Measurements from ENCODE around the gene SAMD8.
"Not testable (repeated sequence)": the region's sequence is repeated elsewhere in the genome, so short reads cannot be mapped to it uniquely, and the experiment has no call there.

The SAMD8 gene

DNA sequence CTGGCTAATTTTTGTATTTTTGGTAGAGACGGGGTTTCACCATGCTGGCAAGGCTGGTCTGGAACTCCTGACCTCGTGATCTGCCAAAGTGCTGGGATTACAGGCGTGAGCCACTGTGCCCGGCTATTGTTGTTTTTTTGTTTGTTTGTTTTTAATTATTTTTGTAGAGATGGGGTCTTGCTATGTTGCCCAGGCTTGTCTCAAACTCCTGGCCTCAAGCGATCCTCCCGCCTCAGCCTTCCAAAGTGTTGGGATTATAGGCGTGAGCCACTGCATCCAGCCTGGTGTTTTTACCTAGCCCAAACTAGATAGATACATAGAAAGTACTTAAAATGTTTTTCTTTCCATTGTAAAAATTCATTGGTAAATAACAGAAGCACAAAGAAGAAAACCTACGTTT lies 110.0 kb downstream of the SAMD8 start:
- not testable (repeated sequence) for H2BK12ac ChIP-seq (ENCODE audit: low read length in 2 of 2); H4K8ac ChIP-seq (ENCODE audit: low read length); H3K27me3 ChIP-seq (ENCODE audit: control insufficient read depth in 1 of 2, insufficient read depth in 1 of 2, low read length in 2 of 2); H3K27ac ChIP-seq (ENCODE audit: low read length, poor library complexity, severe bottlenecking); H2BK5ac ChIP-seq (ENCODE audit: low read depth, low read length, poor library complexity, severe bottlenecking); H3K9ac ChIP-seq (ENCODE audit: low read length); H3K4ac ChIP-seq (ENCODE audit: low read depth in 1 of 2, low read length in 2 of 2); H3K4me3 ChIP-seq (ENCODE audit: insufficient read depth in 1 of 2, low read depth in 1 of 2, low read length in 2 of 2); H3K4me2 ChIP-seq (ENCODE audit: low read length, poor library complexity, severe bottlenecking); H3K23ac ChIP-seq (ENCODE audit: low read length in 2 of 2); H2AFZ ChIP-seq (ENCODE audit: low read depth, low read length); H3K9me3 ChIP-seq (ENCODE audit: control insufficient read depth, low read length); H2AK5ac ChIP-seq (ENCODE audit: low read length, severe bottlenecking); H3K79me1 ChIP-seq (replicated peaks; ENCODE audit: low read length, poor library complexity, severe bottlenecking); H2BK120ac ChIP-seq (ENCODE audit: low read depth, low read length); H3K18ac ChIP-seq (ENCODE audit: low read depth in 1 of 2, low read length in 2 of 2); DNase-seq; H3K4me1 ChIP-seq (ENCODE audit: control insufficient read depth, insufficient read depth, low read depth, low read length); H2BK15ac ChIP-seq (ENCODE audit: low read depth, poor library complexity, severe bottlenecking); H4K91ac ChIP-seq (ENCODE audit: low read length); H3K14ac ChIP-seq (ENCODE audit: low read length in 2 of 2)
- peaks cover 40 to 87% of the 10 kb centered on the region in 2 experiments for H3K36me3 ChIP-seq (ENCODE audit: control insufficient read depth in 1 of 2, insufficient read depth in 2 of 2, low read depth in 1 of 2, low read length in 2 of 2)
- 100% methylated on average over 5 of the region's 8 CpGs for WGBS

DNA sequence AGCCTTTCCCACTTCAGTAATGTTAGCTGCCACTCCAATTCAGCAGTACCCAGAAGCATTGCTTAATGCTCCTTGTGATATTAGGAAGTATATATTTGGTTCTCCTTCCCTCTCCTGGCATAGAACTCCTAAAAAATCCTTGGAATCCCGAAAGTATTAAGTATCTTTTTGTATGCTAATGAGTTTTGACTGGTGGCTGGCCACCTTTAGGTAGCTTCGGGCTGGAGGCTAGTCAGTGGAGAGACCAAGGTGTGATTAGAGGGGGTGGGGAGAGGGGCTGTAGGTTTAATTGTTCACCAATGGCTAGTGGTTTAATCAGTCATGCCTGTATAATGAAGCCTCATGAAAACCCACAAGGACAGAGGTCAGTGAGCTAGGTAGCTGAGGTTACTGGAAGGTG lies 112.1 kb downstream of the SAMD8 start:
- Histone ChIP-seq H3K9ac (ENCODE audit: low read length) (peak overlapping the region; percentile 82), H3K27me3 (ENCODE audit: control insufficient read depth in 1 of 2, insufficient read depth in 1 of 2, low read length in 2 of 2) (no peaks in the 10 kb centered on the region), H4K8ac (ENCODE audit: low read length) (no peak overlapping the region), H3K18ac (ENCODE audit: low read depth in 1 of 2, low read length in 2 of 2) (no peak overlapping the region), H3K27ac (ENCODE audit: low read length, poor library complexity, severe bottlenecking) (peak overlapping the region; percentile 6), H3K9me3 (ENCODE audit: control insufficient read depth, low read length) (no peaks in the 10 kb centered on the region), H3K4ac (ENCODE audit: low read depth in 1 of 2, low read length in 2 of 2) (no peak overlapping the region), H3K14ac (ENCODE audit: low read length in 2 of 2) (no peak overlapping the region), H3K23ac (ENCODE audit: low read length in 2 of 2) (no peak overlapping the region), H3K36me3 (ENCODE audit: control insufficient read depth in 1 of 2, insufficient read depth in 2 of 2, low read depth in 1 of 2, low read length in 2 of 2) (peaks cover 29 to 80% of the 10 kb centered on the region in 2 experiments), H2BK15ac (ENCODE audit: low read depth, poor library complexity, severe bottlenecking) (no peak overlapping the region), H3K79me1 (replicated peaks; ENCODE audit: low read length, poor library complexity, severe bottlenecking) (peaks cover 2% of the 10 kb centered on the region), H4K91ac (ENCODE audit: low read length) (no peak overlapping the region), H3K4me1 (ENCODE audit: control insufficient read depth, insufficient read depth, low read depth, low read length) (peaks cover 14% of the 10 kb centered on the region), H2BK12ac (ENCODE audit: low read length in 2 of 2) (no peak overlapping the region), H2BK120ac (ENCODE audit: low read depth, low read length) (no peak overlapping the region), H2BK5ac (ENCODE audit: low read depth, low read length, poor library complexity, severe bottlenecking) (no peak overlapping the region), H3K4me2 (ENCODE audit: low read length, poor library complexity, severe bottlenecking) (no peak overlapping the region), H2AK5ac (ENCODE audit: low read length, severe bottlenecking) (no peak overlapping the region), H3K4me3 (ENCODE audit: insufficient read depth in 1 of 2, low read depth in 1 of 2, low read length in 2 of 2) (no peak overlapping the region), H2AFZ (ENCODE audit: low read depth, low read length) (no peak overlapping the region)
- WGBS: 88% methylated on average over 2 of the region's 2 CpGs
- DNase-seq: no peak

DNA sequence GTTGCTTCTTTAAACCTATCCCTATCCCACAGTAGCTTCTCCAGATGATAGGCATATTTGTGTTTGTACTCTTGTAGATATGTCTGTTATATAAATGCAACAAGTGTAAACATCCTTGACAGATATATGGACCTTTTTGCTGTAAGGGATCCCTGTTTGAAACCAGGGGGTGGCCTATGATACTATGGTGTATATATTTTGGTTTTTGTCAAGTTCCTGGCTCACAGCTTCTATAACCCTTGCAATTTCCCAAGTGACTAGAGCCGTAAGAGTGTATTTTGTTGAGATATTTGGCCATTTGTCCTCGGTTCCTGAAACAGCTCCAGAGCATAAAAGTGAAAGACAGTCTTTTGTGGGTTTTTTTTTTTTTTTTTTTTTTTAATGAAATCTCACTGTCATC lies 114.6 kb downstream of the SAMD8 start:
- Histone ChIP-seq H3K4me1 (ENCODE audit: control insufficient read depth, insufficient read depth, low read depth, low read length) (peaks cover 15% of the 10 kb centered on the region), H3K27me3 (ENCODE audit: control insufficient read depth in 1 of 2, insufficient read depth in 1 of 2, low read length in 2 of 2) (no peaks in the 10 kb centered on the region)
- peak; percentile 63 for DNase-seq

DNA sequence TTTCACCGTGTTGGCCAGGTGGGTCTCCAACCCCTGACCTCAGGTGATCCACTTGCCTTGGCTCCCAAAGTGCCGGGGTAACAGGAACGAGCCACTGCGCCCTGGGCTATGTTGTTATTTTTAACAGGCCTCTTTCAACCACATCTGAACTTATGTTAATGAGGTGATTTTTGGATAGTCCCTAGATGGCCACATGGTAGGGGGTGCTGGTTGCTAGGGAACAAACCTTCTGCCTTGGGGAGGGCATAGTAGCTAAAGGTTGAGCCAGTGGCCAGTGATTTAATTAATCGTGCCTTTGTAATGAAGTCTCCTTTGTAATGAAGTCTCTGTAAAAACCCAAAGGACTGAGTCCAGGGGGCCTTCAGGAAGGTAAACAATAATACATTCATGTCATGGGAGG lies 115.2 kb downstream of the SAMD8 start:
- peak overlapping the region in 1 of 2 experiments; percentile 42 for H2BK12ac ChIP-seq (ENCODE audit: low read length in 2 of 2)
- H3K79me1 ChIP-seq (replicated peaks; ENCODE audit: low read length, poor library complexity, severe bottlenecking): peaks cover 2% of the 10 kb centered on the region
- H2BK5ac ChIP-seq (ENCODE audit: low read depth, low read length, poor library complexity, severe bottlenecking): peak overlapping the region; percentile 35
- no peak overlapping the region for H3K27ac ChIP-seq (ENCODE audit: low read length, poor library complexity, severe bottlenecking)
- H2AK5ac ChIP-seq (ENCODE audit: low read length, severe bottlenecking): no peak overlapping the region
- no peak overlapping the region for H3K18ac ChIP-seq (ENCODE audit: low read depth in 1 of 2, low read length in 2 of 2)
- no peak overlapping the region for H4K8ac ChIP-seq (ENCODE audit: low read length)
- no peak overlapping the region for H3K4ac ChIP-seq (ENCODE audit: low read depth in 1 of 2, low read length in 2 of 2)
- no peak overlapping the region for H2BK15ac ChIP-seq (ENCODE audit: low read depth, poor library complexity, severe bottlenecking)
- no peaks in the 10 kb centered on the region for H3K27me3 ChIP-seq (ENCODE audit: control insufficient read depth in 1 of 2, insufficient read depth in 1 of 2, low read length in 2 of 2)
- no peak overlapping the region for H2BK120ac ChIP-seq (ENCODE audit: low read depth, low read length)
- peak overlapping the region; percentile 82 for H3K9ac ChIP-seq (ENCODE audit: low read length)
- 83% methylated on average over 5 of the region's 5 CpGs for WGBS
- H2AFZ ChIP-seq (ENCODE audit: low read depth, low read length): no peak overlapping the region
- H3K4me2 ChIP-seq (ENCODE audit: low read length, poor library complexity, severe bottlenecking): no peak overlapping the region
- H3K14ac ChIP-seq (ENCODE audit: low read length in 2 of 2): no peak overlapping the region
- no peak overlapping the region for H4K91ac ChIP-seq (ENCODE audit: low read length)
- no peaks in the 10 kb centered on the region for H3K9me3 ChIP-seq (ENCODE audit: control insufficient read depth, low read length)
- no peak overlapping the region for H3K4me3 ChIP-seq (ENCODE audit: insufficient read depth in 1 of 2, low read depth in 1 of 2, low read length in 2 of 2)
- no peak for DNase-seq
- H3K23ac ChIP-seq (ENCODE audit: low read length in 2 of 2): no peak overlapping the region
- H3K4me1 ChIP-seq (ENCODE audit: control insufficient read depth, insufficient read depth, low read depth, low read length): peaks cover 15% of the 10 kb centered on the region
- peaks cover 17 to 82% of the 10 kb centered on the region in 2 experiments for H3K36me3 ChIP-seq (ENCODE audit: control insufficient read depth in 1 of 2, insufficient read depth in 2 of 2, low read depth in 1 of 2, low read length in 2 of 2)

More for the DNA sequence above, 114.6 kb downstream of the SAMD8 start:
- peak overlapping the region; percentile 64 for H3K27ac ChIP-seq (ENCODE audit: low read length, poor library complexity, severe bottlenecking)
- peaks cover 20 to 82% of the 10 kb centered on the region in 2 experiments for H3K36me3 ChIP-seq (ENCODE audit: control insufficient read depth in 1 of 2, insufficient read depth in 2 of 2, low read depth in 1 of 2, low read length in 2 of 2)
- H3K4ac ChIP-seq (ENCODE audit: low read depth in 1 of 2, low read length in 2 of 2): no peak overlapping the region
- no peaks in the 10 kb centered on the region for H3K79me1 ChIP-seq (replicated peaks; ENCODE audit: low read length, poor library complexity, severe bottlenecking)
- no peak overlapping the region for H3K14ac ChIP-seq (ENCODE audit: low read length in 2 of 2)
- no peak overlapping the region for H3K4me2 ChIP-seq (ENCODE audit: low read length, poor library complexity, severe bottlenecking)
- no peak overlapping the region for H4K91ac ChIP-seq (ENCODE audit: low read length)
- peak overlapping the region in 1 of 2 experiments; percentile 6 for H3K18ac ChIP-seq (ENCODE audit: low read depth in 1 of 2, low read length in 2 of 2)
- H2BK5ac ChIP-seq (ENCODE audit: low read depth, low read length, poor library complexity, severe bottlenecking): no peak overlapping the region
- whole genome bisulfite sequencing: 17% methylated on average over 1 of the region's 2 CpGs
- H2BK15ac ChIP-seq (ENCODE audit: low read depth, poor library complexity, severe bottlenecking): no peak overlapping the region
- no peak overlapping the region for H4K8ac ChIP-seq (ENCODE audit: low read length)
- H2BK120ac ChIP-seq (ENCODE audit: low read depth, low read length): no peak overlapping the region
- no peak overlapping the region for H2AFZ ChIP-seq (ENCODE audit: low read depth, low read length)
- no peak overlapping the region for H2AK5ac ChIP-seq (ENCODE audit: low read length, severe bottlenecking)
- H3K23ac ChIP-seq (ENCODE audit: low read length in 2 of 2): no peak overlapping the region
- H3K9ac ChIP-seq (ENCODE audit: low read length): peak overlapping the region; percentile 82
- H3K9me3 ChIP-seq (ENCODE audit: control insufficient read depth, low read length): no peaks in the 10 kb centered on the region
- H3K4me3 ChIP-seq (ENCODE audit: insufficient read depth in 1 of 2, low read depth in 1 of 2, low read length in 2 of 2): peak overlapping the region in 1 of 2 experiments; percentile 7
- no peak overlapping the region for H2BK12ac ChIP-seq (ENCODE audit: low read length in 2 of 2)

All from mesenchymal stem cell (in vitro differentiated cells and primary cell).